H1 (cell line): ENCODE results near the gene FRY. TPM values are rescaled to one million over a fixed set of nuclear protein-coding genes. Genes with fewer than 3 reads are reported as not detected.

Experiments
- RFX5 ChIP-seq: IDR thresholded peaks from 2 replicates; pipeline ENCODE4 v1.6.1; 2011; ENCODE audit warnings: low read depth, low read length, improper control_type of control experiment, borderline replicate concordance
- polyA plus RNA-seq, 7 experiments: library from polyadenylated mRNA; depleted of rRNA in 3 of 7; stranded (reverse) in 5 of 7; unstranded in 2 of 7; fragments of >200 nt in 5 of 7; fragments of 200-250 nt in 2 of 7; gene quantifications; 1 replicate in 5 of 7; 2 replicates in 1 of 7; 4 replicates in 1 of 7; pipeline versions ENCODE4 v1.2.1 to v1.2.3, GENCODE V29; 2011 to 2013; ENCODE audit warnings: missing spikeins in 2 of 7, mixed read lengths in 2 of 7
- total RNA-seq: library from RNA; stranded (reverse); fragmentation: NEBNext Ultra II Directional; extraction: Animal tissue kit (Norgen Biotek cat#: 25700); gene quantifications from 2 replicates; pipeline ENCODE4 v1.2.1, GENCODE V29; 2021

The FRY gene
- total and polyA plus RNA-seq, 2 of the 8 experiments (the other 6 are each of a cell fraction or from before 2014, with no cell fraction given), result 4.3 to 9.2 TPM

GRCh38 chr13:32257649-32258048 lies 226.1 kb downstream of the FRY start (continued):
- TF ChIP-seq RFX5, result no peak
